Measurements from ENCODE around the gene METTL23.

- no peak for TF ChIP-seq CTCF (IDR thresholded peaks at IDR 0.05)
- no peak for TF ChIP-seq POLR2A (IDR thresholded peaks at IDR 0.05)
These were observed 12.3 kb upstream of the METTL23 start for GRCh38 chr17:76714336-76714735.

Data from lower leg skin (tissue), 3 donors.